ENCODE measurements around the gene EPS8. TPM values are rescaled to one million over a fixed set of nuclear protein-coding genes. Genes with fewer than 3 reads are reported as not detected.

Gene EPS8
- total and polyA plus RNA-seq, 3 donors from 2014 or later: 40.0 to 81.8 (median 65.3) TPM

- intact Hi-C loops (cut with DNase I; ENCODE audit: low total_unique reads): no loop called here
- no peak overlapping the region for H3K4me3 ChIP-seq
- H3K27ac ChIP-seq: no peak overlapping the region
- no peaks in the 10 kb centered on the region for H3K36me3 ChIP-seq (ENCODE audit: low read depth, missing control alignments)
- no peaks in the 10 kb centered on the region for H3K27me3 ChIP-seq
- WGBS, 2 donors: 94 to 96% methylated on average over 3 of the region's 3 CpGs
- no peaks in the 10 kb centered on the region for H3K4me1 ChIP-seq
- no peak for DNase-seq
- TF ChIP-seq POLR2A (IDR thresholded peaks at IDR 0.05): no peak
- TF ChIP-seq, protein P1, sequence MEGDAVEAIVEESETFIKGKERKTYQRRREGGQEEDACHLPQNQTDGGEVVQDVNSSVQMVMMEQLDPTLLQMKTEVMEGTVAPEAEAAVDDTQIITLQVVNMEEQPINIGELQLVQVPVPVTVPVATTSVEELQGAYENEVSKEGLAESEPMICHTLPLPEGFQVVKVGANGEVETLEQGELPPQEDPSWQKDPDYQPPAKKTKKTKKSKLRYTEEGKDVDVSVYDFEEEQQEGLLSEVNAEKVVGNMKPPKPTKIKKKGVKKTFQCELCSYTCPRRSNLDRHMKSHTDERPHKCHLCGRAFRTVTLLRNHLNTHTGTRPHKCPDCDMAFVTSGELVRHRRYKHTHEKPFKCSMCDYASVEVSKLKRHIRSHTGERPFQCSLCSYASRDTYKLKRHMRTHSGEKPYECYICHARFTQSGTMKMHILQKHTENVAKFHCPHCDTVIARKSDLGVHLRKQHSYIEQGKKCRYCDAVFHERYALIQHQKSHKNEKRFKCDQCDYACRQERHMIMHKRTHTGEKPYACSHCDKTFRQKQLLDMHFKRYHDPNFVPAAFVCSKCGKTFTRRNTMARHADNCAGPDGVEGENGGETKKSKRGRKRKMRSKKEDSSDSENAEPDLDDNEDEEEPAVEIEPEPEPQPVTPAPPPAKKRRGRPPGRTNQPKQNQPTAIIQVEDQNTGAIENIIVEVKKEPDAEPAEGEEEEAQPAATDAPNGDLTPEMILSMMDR (IDR thresholded peaks at IDR 0.05): no peak
- no peaks in the 10 kb centered on the region for H3K9me3 ChIP-seq
Observed at GRCh38 chr12:15823360-15824128, 34.4 kb upstream of the EPS8 start.

GRCh38 chr12:15819644-15820437, 30.7 kb upstream of the EPS8 start:
- no peaks in the 10 kb centered on the region for H3K27me3 ChIP-seq
- WGBS, 2 donors: 88 to 96% methylated on average over 3 of the region's 3 CpGs

GRCh38 chr12:15818418-15818817, 29.2 kb upstream of the EPS8 start:
- Histone ChIP-seq H3K4me3 (no peak overlapping the region), H3K9me3 (no peaks in the 10 kb centered on the region), H3K27ac (no peak overlapping the region), H3K4me1 (no peaks in the 10 kb centered on the region), H3K27me3 (no peaks in the 10 kb centered on the region), H3K36me3 (ENCODE audit: low read depth, missing control alignments) (no peaks in the 10 kb centered on the region)
- no peak for DNase-seq
- WGBS, 2 donors: 85 to 94% methylated on average over 1 of the region's 1 CpG
- intact Hi-C loops (cut with DNase I; ENCODE audit: low total_unique reads): no loop called here
- TF ChIP-seq, protein P1 (IDR thresholded peaks at IDR 0.05): no peak
- no peak for TF ChIP-seq POLR2A (IDR thresholded peaks at IDR 0.05)

More at GRCh38 chr12:15819644-15820437, 30.7 kb upstream of the EPS8 start:
- TF ChIP-seq, protein P1 (IDR thresholded peaks at IDR 0.05): no peak
- TF ChIP-seq POLR2A (IDR thresholded peaks at IDR 0.05): no peak
- H3K9me3 ChIP-seq: no peaks in the 10 kb centered on the region
- H3K4me3 ChIP-seq: no peak overlapping the region
- DNase-seq: no peak
- H3K36me3 ChIP-seq (ENCODE audit: low read depth, missing control alignments): no peaks in the 10 kb centered on the region
- no peak overlapping the region for H3K27ac ChIP-seq
- H3K4me1 ChIP-seq: no peaks in the 10 kb centered on the region
- intact Hi-C loops (cut with DNase I; ENCODE audit: low total_unique reads): no loop called here

DNA sequence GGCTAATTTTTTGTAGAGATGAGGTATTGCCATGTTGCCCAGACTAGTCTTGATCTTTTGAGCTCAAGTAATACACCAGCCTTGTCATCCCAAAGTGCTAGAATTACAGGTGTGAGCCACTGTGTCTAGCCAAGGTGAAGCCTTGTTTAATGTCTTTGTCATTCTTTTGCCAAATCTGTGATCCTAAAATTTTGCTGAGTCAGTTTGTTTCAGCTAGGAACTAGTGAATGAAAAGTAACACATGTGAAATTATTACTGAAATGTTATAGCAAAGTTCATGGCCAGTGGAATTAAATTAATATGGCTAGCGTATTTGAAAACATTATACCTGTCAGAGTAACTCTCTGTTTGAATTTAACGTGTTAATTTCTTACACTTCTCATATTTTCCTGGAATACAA, 26.5 kb upstream of the EPS8 start:
- Histone ChIP-seq H3K4me3 (no peak overlapping the region), H3K4me1 (no peaks in the 10 kb centered on the region), H3K27me3 (no peaks in the 10 kb centered on the region), H3K36me3 (ENCODE audit: low read depth, missing control alignments) (no peaks in the 10 kb centered on the region), H3K9me3 (no peaks in the 10 kb centered on the region), H3K27ac (no peak overlapping the region)
- intact Hi-C loops (cut with DNase I; ENCODE audit: low total_unique reads): no loop called here
- DNase-seq: no peak
- no peak for TF ChIP-seq POLR2A (IDR thresholded peaks at IDR 0.05)
- TF ChIP-seq, protein P1 (IDR thresholded peaks at IDR 0.05): no peak
- WGBS, 2 donors: 88 to 89% methylated on average over 2 of the region's 2 CpGs
